Liver (tissue), 9 donors: ENCODE measurements around the gene C16orf74. TPM values are rescaled to one million over a fixed set of nuclear protein-coding genes. Genes with fewer than 3 reads are reported as not detected.

ENCODE experiments used
- DNase-seq: peaks from one replicate; pipeline ENCODE4 v3.0.0-alpha.2; 2017; ENCODE audit warnings: low spot score
- H3K27ac ChIP-seq, 2 donors: one replicate each; pipeline ENCODE4 v1.7.0; 2013; ENCODE audit warnings: inconsistent platforms in 2 of 2, low read length in 2 of 2, control low read depth in 1 of 2, low read depth in 1 of 2, mild to moderate bottlenecking in 1 of 2
- H3K27me3 ChIP-seq, 4 donors: one replicate each; pipeline versions ENCODE4 v1.6.1 to v1.7.0; 2013; ENCODE audit warnings: low read length in 3 of 4, inconsistent platforms in 1 of 4, mild to moderate bottlenecking in 1 of 4, moderate library complexity in 1 of 4; ENCODE audit not compliant: control insufficient read depth in 4 of 4, insufficient read depth in 4 of 4
- H3K36me3 ChIP-seq, 4 donors: one replicate each; pipeline versions ENCODE4 v1.6.1 to v1.7.0; 2013; ENCODE audit warnings: low read length in 3 of 4, mild to moderate bottlenecking in 3 of 4, low read depth in 1 of 4, moderate library complexity in 1 of 4; ENCODE audit not compliant: control insufficient read depth in 4 of 4, insufficient read depth in 3 of 4
- H3K4me1 ChIP-seq, 4 donors: one replicate each; pipeline versions ENCODE4 v1.6.1 to v1.7.0; 2013; ENCODE audit warnings: low read length in 3 of 4, mild to moderate bottlenecking in 3 of 4, moderate library complexity in 1 of 4; ENCODE audit not compliant: control insufficient read depth in 4 of 4, insufficient read depth in 4 of 4
- H3K4me3 ChIP-seq, 3 donors: one replicate each; pipeline versions ENCODE4 v1.6.1 to v1.7.0; 2013; ENCODE audit warnings: low read length in 3 of 3, control low read depth in 1 of 3, low read depth in 1 of 3, mild to moderate bottlenecking in 1 of 3
- H3K9ac ChIP-seq, 2 donors: one replicate each; pipeline ENCODE4 v1.7.0; 2013; ENCODE audit warnings: low read length in 2 of 2, mild to moderate bottlenecking in 2 of 2, moderate library complexity in 2 of 2, control low read depth in 1 of 2, low read depth in 1 of 2
- H3K9me3 ChIP-seq, 4 donors: one replicate each; pipeline versions ENCODE4 v1.6.1 to v1.7.0; 2013; ENCODE audit warnings: low read length in 3 of 4; ENCODE audit not compliant: control insufficient read depth in 4 of 4
- EGR1 ChIP-seq, 2 donors: IDR thresholded peaks; 2 replicates each; pipeline ENCODE4 v1.6.1; 2016 to 2018; ENCODE audit warnings: antibody characterized with exemption in 2 of 2, low read depth in 2 of 2
- FOXA1 ChIP-seq: IDR thresholded peaks from 2 replicates; pipeline ENCODE4 v1.6.1; 2016; ENCODE audit warnings: antibody characterized with exemption
- FOXA2 ChIP-seq: IDR thresholded peaks from 2 replicates; pipeline ENCODE4 v1.6.1; 2016; ENCODE audit warnings: antibody characterized with exemption
- GABPA ChIP-seq, 2 donors: IDR thresholded peaks in 1 of 2; conservative IDR thresholded peaks in 1 of 2; 2 replicates each; pipeline ENCODE4 v1.6.1; 2016; ENCODE audit warnings: antibody characterized with exemption in 2 of 2, mild to moderate bottlenecking in 1 of 2, moderate library complexity in 1 of 2
- HNF4A ChIP-seq, 2 donors: conservative IDR thresholded peaks; 2 replicates each; pipeline ENCODE4 v1.6.1; 2016; ENCODE audit warnings: antibody characterized with exemption in 2 of 2, mild to moderate bottlenecking in 2 of 2
- HNF4G ChIP-seq: IDR thresholded peaks from 2 replicates; pipeline ENCODE4 v1.6.1; 2016; ENCODE audit warnings: antibody characterized with exemption
- JUND ChIP-seq, 2 donors: IDR thresholded peaks; 2 replicates each; pipeline ENCODE4 v1.6.1; 2016; ENCODE audit warnings: antibody characterized with exemption in 2 of 2
- NR2F2 ChIP-seq: IDR thresholded peaks from 2 replicates; pipeline ENCODE4 v1.6.1; 2016; ENCODE audit warnings: antibody characterized with exemption
- RAD21 ChIP-seq, 2 donors: IDR thresholded peaks; 2 replicates each; pipeline ENCODE4 v1.6.1; 2016; ENCODE audit warnings: antibody characterized with exemption in 2 of 2, mild to moderate bottlenecking in 2 of 2
- RXRA ChIP-seq, 2 donors: IDR thresholded peaks; 2 replicates each; pipeline ENCODE4 v1.6.1; 2017 to 2018; ENCODE audit warnings: antibody characterized with exemption in 2 of 2, mild to moderate bottlenecking in 1 of 2
- SP1 ChIP-seq: IDR thresholded peaks from 2 replicates; pipeline ENCODE4 v1.6.1; 2018; ENCODE audit warnings: antibody characterized with exemption, mild to moderate bottlenecking
- TAF1 ChIP-seq: conservative IDR thresholded peaks from 2 replicates; pipeline ENCODE4 v1.6.1; 2016; ENCODE audit warnings: antibody characterized with exemption, mild to moderate bottlenecking
- YY1 ChIP-seq: IDR thresholded peaks from 2 replicates; pipeline ENCODE4 v1.6.1; 2016; ENCODE audit warnings: antibody characterized with exemption, mild to moderate bottlenecking
- whole genome bisulfite sequencing: extraction: QIAGEN DNeasy Blood & Tissue Kit; methylation state at CpG from one replicate; pipeline ENCODE4 v1.1.7; 2013; 5-methylcytosine and 5-hydroxymethylcytosine counted together
- polyA plus RNA-seq, 2 donors: library from polyadenylated mRNA; stranded (reverse) in 1 of 2; unstranded in 1 of 2; fragments of 200-250 nt in 1 of 2; fragments of >200 nt in 1 of 2; fragmentation: Nextera tagmentation in 1 of 2; extraction: Ambion mirVana in 1 of 2; gene quantifications; one replicate each; pipeline versions ENCODE4 v1.2.1 to v1.2.3, GENCODE V29; 2013 to 2015
- total RNA-seq, 2 donors: library from RNA; depleted of rRNA; stranded (reverse); fragments of >200 nt; gene quantifications; one replicate each; pipeline ENCODE4 v1.2.3, GENCODE V29; 2014
- TF ChIP-seq, protein P1 (sequence below): IDR thresholded peaks from 2 replicates; pipeline ENCODE4 v1.6.1; 2016; ENCODE audit warnings: antibody characterized with exemption, mild to moderate bottlenecking
- TF ChIP-seq, protein P2 (sequence below): fragments of 150-350 bp; IDR thresholded peaks from 2 replicates; pipeline ENCODE4 v1.5.1; 2017; ENCODE audit warnings: improper control_type of control experiment, low read depth, low read length; ENCODE audit not compliant: missing input control
- TF ChIP-seq, protein P3 (sequence below): IDR thresholded peaks from 2 replicates; pipeline ENCODE4 v1.6.1; 2016; ENCODE audit warnings: antibody characterized with exemption
- TF ChIP-seq, protein P4 (sequence below): IDR thresholded peaks from 2 replicates; pipeline ENCODE4 v1.6.1; 2016; ENCODE audit warnings: antibody characterized with exemption
- TF ChIP-seq, protein P5 (sequence below): IDR thresholded peaks from 2 replicates; pipeline ENCODE4 v1.6.1; 2016; ENCODE audit warnings: antibody characterized with exemption
- donor health status: healthy.
- donor health status: healthy.
- donor health status: healthy.
- donor health status: healthy.
- donor health status: healthy.

C16orf74 gene
- total and polyA plus RNA-seq, 4 donors: 0.37 to 0.75 (median 0.43) TPM

DNA sequence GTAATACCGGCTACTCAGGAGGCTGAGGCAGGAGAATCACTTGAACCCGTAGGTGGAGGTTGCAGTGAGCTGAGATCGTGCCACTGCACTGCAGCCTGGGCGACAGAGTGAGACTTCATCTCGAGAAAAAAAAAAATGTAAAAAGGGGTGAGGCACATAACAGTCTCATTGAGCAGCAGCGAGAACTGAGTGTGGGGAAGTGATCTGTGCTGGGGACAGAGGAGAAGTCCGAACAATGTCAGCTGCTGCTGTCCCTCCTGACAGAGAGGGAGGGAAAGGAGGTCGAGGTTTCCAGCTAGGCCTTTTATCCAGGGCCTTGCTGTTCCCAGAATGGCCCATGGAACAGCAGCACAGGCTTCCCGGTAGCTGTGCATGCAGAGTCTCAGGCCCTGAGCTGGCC is 14.0 kb downstream of the C16orf74 start:
- no peak overlapping the region for H3K9ac ChIP-seq
- H3K36me3 ChIP-seq: no peaks in the 10 kb centered on the region
- no peaks in the 10 kb centered on the region for H3K27me3 ChIP-seq
- no peak overlapping the region for H3K4me3 ChIP-seq
- no peaks in the 10 kb centered on the region for H3K9me3 ChIP-seq
- WGBS: 91% methylated on average over 9 of the region's 9 CpGs
- no peak for TF ChIP-seq RAD21 (IDR thresholded peaks at IDR 0.05)
- no peak for TF ChIP-seq JUND (IDR thresholded peaks at IDR 0.05)
- TF ChIP-seq YY1: no peak
- TF ChIP-seq, protein P1, sequence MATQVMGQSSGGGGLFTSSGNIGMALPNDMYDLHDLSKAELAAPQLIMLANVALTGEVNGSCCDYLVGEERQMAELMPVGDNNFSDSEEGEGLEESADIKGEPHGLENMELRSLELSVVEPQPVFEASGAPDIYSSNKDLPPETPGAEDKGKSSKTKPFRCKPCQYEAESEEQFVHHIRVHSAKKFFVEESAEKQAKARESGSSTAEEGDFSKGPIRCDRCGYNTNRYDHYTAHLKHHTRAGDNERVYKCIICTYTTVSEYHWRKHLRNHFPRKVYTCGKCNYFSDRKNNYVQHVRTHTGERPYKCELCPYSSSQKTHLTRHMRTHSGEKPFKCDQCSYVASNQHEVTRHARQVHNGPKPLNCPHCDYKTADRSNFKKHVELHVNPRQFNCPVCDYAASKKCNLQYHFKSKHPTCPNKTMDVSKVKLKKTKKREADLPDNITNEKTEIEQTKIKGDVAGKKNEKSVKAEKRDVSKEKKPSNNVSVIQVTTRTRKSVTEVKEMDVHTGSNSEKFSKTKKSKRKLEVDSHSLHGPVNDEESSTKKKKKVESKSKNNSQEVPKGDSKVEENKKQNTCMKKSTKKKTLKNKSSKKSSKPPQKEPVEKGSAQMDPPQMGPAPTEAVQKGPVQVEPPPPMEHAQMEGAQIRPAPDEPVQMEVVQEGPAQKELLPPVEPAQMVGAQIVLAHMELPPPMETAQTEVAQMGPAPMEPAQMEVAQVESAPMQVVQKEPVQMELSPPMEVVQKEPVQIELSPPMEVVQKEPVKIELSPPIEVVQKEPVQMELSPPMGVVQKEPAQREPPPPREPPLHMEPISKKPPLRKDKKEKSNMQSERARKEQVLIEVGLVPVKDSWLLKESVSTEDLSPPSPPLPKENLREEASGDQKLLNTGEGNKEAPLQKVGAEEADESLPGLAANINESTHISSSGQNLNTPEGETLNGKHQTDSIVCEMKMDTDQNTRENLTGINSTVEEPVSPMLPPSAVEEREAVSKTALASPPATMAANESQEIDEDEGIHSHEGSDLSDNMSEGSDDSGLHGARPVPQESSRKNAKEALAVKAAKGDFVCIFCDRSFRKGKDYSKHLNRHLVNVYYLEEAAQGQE: no peak
- TF ChIP-seq FOXA2: no peak
- TF ChIP-seq RXRA (IDR thresholded peaks at IDR 0.05): no peak
- TF ChIP-seq NR2F2: no peak
- no peak for TF ChIP-seq GABPA (IDR thresholded peaks at IDR 0.05 in 1 of 2, conservative IDR thresholded peaks at IDR 0.05 in 1 of 2)
- TF ChIP-seq, protein P2, sequence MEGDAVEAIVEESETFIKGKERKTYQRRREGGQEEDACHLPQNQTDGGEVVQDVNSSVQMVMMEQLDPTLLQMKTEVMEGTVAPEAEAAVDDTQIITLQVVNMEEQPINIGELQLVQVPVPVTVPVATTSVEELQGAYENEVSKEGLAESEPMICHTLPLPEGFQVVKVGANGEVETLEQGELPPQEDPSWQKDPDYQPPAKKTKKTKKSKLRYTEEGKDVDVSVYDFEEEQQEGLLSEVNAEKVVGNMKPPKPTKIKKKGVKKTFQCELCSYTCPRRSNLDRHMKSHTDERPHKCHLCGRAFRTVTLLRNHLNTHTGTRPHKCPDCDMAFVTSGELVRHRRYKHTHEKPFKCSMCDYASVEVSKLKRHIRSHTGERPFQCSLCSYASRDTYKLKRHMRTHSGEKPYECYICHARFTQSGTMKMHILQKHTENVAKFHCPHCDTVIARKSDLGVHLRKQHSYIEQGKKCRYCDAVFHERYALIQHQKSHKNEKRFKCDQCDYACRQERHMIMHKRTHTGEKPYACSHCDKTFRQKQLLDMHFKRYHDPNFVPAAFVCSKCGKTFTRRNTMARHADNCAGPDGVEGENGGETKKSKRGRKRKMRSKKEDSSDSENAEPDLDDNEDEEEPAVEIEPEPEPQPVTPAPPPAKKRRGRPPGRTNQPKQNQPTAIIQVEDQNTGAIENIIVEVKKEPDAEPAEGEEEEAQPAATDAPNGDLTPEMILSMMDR: no peak
- TF ChIP-seq EGR1 (IDR thresholded peaks at IDR 0.05; ENCODE audit: low read depth in 2 of 2): no peak
- TF ChIP-seq FOXA1: no peak
- no peak for TF ChIP-seq HNF4G
- TF ChIP-seq, protein P3, sequence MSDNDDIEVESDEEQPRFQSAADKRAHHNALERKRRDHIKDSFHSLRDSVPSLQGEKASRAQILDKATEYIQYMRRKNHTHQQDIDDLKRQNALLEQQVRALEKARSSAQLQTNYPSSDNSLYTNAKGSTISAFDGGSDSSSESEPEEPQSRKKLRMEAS: no peak
- no peak for TF ChIP-seq TAF1
- TF ChIP-seq HNF4A (conservative IDR thresholded peaks at IDR 0.05): no peak
- TF ChIP-seq, protein P4, sequence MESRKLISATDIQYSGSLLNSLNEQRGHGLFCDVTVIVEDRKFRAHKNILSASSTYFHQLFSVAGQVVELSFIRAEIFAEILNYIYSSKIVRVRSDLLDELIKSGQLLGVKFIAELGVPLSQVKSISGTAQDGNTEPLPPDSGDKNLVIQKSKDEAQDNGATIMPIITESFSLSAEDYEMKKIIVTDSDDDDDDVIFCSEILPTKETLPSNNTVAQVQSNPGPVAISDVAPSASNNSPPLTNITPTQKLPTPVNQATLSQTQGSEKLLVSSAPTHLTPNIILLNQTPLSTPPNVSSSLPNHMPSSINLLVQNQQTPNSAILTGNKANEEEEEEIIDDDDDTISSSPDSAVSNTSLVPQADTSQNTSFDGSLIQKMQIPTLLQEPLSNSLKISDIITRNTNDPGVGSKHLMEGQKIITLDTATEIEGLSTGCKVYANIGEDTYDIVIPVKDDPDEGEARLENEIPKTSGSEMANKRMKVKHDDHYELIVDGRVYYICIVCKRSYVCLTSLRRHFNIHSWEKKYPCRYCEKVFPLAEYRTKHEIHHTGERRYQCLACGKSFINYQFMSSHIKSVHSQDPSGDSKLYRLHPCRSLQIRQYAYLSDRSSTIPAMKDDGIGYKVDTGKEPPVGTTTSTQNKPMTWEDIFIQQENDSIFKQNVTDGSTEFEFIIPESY: no peak
- TF ChIP-seq, protein P5, sequence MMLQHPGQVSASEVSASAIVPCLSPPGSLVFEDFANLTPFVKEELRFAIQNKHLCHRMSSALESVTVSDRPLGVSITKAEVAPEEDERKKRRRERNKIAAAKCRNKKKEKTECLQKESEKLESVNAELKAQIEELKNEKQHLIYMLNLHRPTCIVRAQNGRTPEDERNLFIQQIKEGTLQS: no peak
- TF ChIP-seq SP1: no peak
- DNase-seq: no peak
- H3K4me1 ChIP-seq: no peaks in the 10 kb centered on the region
- no peak overlapping the region for H3K27ac ChIP-seq
